HG02852 (cell line): ENCODE data around the gene EIF2A.
"Not testable (repeated sequence)": the region's sequence is repeated elsewhere in the genome, so short reads cannot be mapped to it uniquely, and the experiment has no call there.

ENCODE experiments used
- ATAC-seq: cut with Tn5 transposase; IDR thresholded peaks from one replicate; pipeline ENCODE4 v1.9.1; 2021; ENCODE audit warnings: mild to moderate bottlenecking, moderate library complexity; ENCODE audit not compliant: unreplicated experiment

The EIF2A gene

GRCh38 chr3:150546226-150547044 lies at the start of gene EIF2A, which contains the start of gene SERP1:
Gene EIF2A, plus strand, starts transcription at chr3:150546787. Its CDS starts 16 bp downstream, at chr3:150546803.
Gene SERP1, minus strand, starts transcription at chr3:150546496. Its CDS starts 361 bp downstream, at chr3:150546135.
- ATAC-seq: peak; percentile 89

- ATAC-seq: no peak
Measured at GRCh38 chr3:150497956-150498355, 48.6 kb upstream of the EIF2A start.

GRCh38 chr3:150500960-150501359 lies 45.6 kb upstream of the EIF2A start:
- ATAC-seq: not testable (repeated sequence)

GRCh38 chr3:150503402-150504099 lies 43.0 kb upstream of the EIF2A start:
- ATAC-seq: no peak

- ATAC-seq: no peak
Measured at GRCh38 chr3:150504483-150504882, 42.1 kb upstream of the EIF2A start.

GRCh38 chr3:150508401-150508800 lies 38.2 kb upstream of the EIF2A start:
- ATAC-seq: no peak

- no peak for ATAC-seq
Measured at GRCh38 chr3:150509780-150510179, 36.8 kb upstream of the EIF2A start.

- no peak for ATAC-seq
Measured at GRCh38 chr3:150511122-150511821, 35.3 kb upstream of the EIF2A start.

GRCh38 chr3:150515210-150515609 lies 31.4 kb upstream of the EIF2A start:
- no peak for ATAC-seq

GRCh38 chr3:150519026-150519425 lies 27.6 kb upstream of the EIF2A start:
- no peak for ATAC-seq

GRCh38 chr3:150520408-150520807 lies 26.2 kb upstream of the EIF2A start:
- ATAC-seq: no peak

GRCh38 chr3:150521463-150521862 lies 25.1 kb upstream of the EIF2A start:
- no peak for ATAC-seq

GRCh38 chr3:150523538-150523937 lies 23.0 kb upstream of the EIF2A start:
- no peak for ATAC-seq

GRCh38 chr3:150527464-150528255 lies 18.9 kb upstream of the EIF2A start:
- ATAC-seq: no peak

- ATAC-seq: no peak
Measured at GRCh38 chr3:150528354-150528797, 18.2 kb upstream of the EIF2A start.

GRCh38 chr3:150531775-150532174 lies 14.8 kb upstream of the EIF2A start:
- no peak for ATAC-seq

- ATAC-seq: no peak
Measured at GRCh38 chr3:150535204-150535603, 11.4 kb upstream of the EIF2A start.

- no peak for ATAC-seq
Measured at GRCh38 chr3:150538324-150539208, 8.0 kb upstream of the EIF2A start.

GRCh38 chr3:150540297-150540696 lies 6.3 kb upstream of the EIF2A start:
- no peak for ATAC-seq

- ATAC-seq: no peak
Measured at GRCh38 chr3:150540991-150541390, 5.6 kb upstream of the EIF2A start.
